HepG2 (cell line): ENCODE data around the gene COL9A3. TPM values are rescaled to one million over a fixed set of nuclear protein-coding genes. Genes with fewer than 3 reads are reported as not detected.
A peak's percentile ranks its signal among the peaks of the same experiment; 100 is the strongest.

Experiments
- EHMT2 ChIP-seq: fragments of 200-600 bp; sonication (generic); IDR thresholded peaks from 2 replicates; pipeline ENCODE4 v1.7.0; 2017; ENCODE audit warnings: antibody characterized with exemption, low read depth, low read length, borderline replicate concordance
- ESRRA ChIP-seq: sonication (generic); formaldehyde crosslinking; IDR thresholded peaks from 2 replicates; pipeline ENCODE4 v1.5.1; 2020; ENCODE audit warnings: mild to moderate bottlenecking, low read depth, missing genetic modification reagents
- IRF2 ChIP-seq: IDR thresholded peaks from 2 replicates; pipeline ENCODE4 v1.6.1; 2018; ENCODE audit warnings: missing genetic modification reagents, missing compliant biosample characterization
- KAT7 ChIP-seq: IDR thresholded peaks from 2 replicates; pipeline ENCODE4 v1.6.1; 2018; ENCODE audit warnings: borderline replicate concordance, missing compliant biosample characterization
- KDM5A ChIP-seq: fragments of 200-600 bp; sonication (generic); IDR thresholded peaks from 2 replicates; pipeline ENCODE4 v1.7.0; 2018; ENCODE audit warnings: antibody characterized with exemption, mild to moderate bottlenecking, low read length, borderline replicate concordance
- MIXL1 ChIP-seq: IDR thresholded peaks from 2 replicates; pipeline ENCODE4 v1.6.1; 2016
- POLR2A ChIP-seq, 2 experiments: IDR thresholded peaks; 2 replicates each; pipeline ENCODE4 v1.6.1; 2011; ENCODE audit warnings: low read depth in 2 of 2, low read length in 2 of 2, mild to moderate bottlenecking in 1 of 2, moderate library complexity in 1 of 2; ENCODE audit not compliant: insufficient read depth in 1 of 2
- RCOR2 ChIP-seq: IDR thresholded peaks from 2 replicates; pipeline ENCODE4 v1.6.1; 2016; ENCODE audit warnings: missing biosample characterization, missing genetic modification reagents
- ZBTB7A ChIP-seq: sonication (generic); formaldehyde crosslinking; IDR thresholded peaks from 2 replicates; pipeline ENCODE4 v1.8.0; 2022; ENCODE audit warnings: mild to moderate bottlenecking, missing genetic modification reagents
- ZC3H4 ChIP-seq: sonication (generic); formaldehyde crosslinking; IDR thresholded peaks from 2 replicates; pipeline ENCODE4 v1.4.0; 2020; ENCODE audit warnings: missing genetic modification reagents, borderline replicate concordance
- ZFP36L1 ChIP-seq: sonication (generic); formaldehyde crosslinking; IDR thresholded peaks from 2 replicates; pipeline ENCODE4 v1.8.0; 2022; ENCODE audit warnings: mild to moderate bottlenecking, missing genetic modification reagents, moderate library complexity
- ZNF20 ChIP-seq: sonication (generic); formaldehyde crosslinking; IDR thresholded peaks from 2 replicates; pipeline ENCODE4 v1.4.0; 2020; ENCODE audit warnings: mild to moderate bottlenecking, moderate library complexity, missing genetic modification reagents
- ZNF367 ChIP-seq: sonication (generic); formaldehyde crosslinking; IDR thresholded peaks from 2 replicates; pipeline ENCODE4 v1.4.0; 2020; ENCODE audit warnings: missing genetic modification reagents, borderline replicate concordance
- ZNF432 ChIP-seq: sonication (generic); formaldehyde crosslinking; IDR thresholded peaks from 2 replicates; pipeline ENCODE4 v1.5.0; 2020; ENCODE audit warnings: missing genetic modification reagents, mild to moderate bottlenecking, borderline replicate concordance
- ZNF577 ChIP-seq: sonication (generic); formaldehyde crosslinking; IDR thresholded peaks from 2 replicates; pipeline ENCODE4 v1.4.0; 2020; ENCODE audit warnings: mild to moderate bottlenecking, low read depth, missing genetic modification reagents, borderline replicate concordance
- ZNF788 ChIP-seq: sonication (generic); formaldehyde crosslinking; IDR thresholded peaks from 2 replicates; pipeline ENCODE4 v1.5.0; 2020; ENCODE audit warnings: mild to moderate bottlenecking, missing genetic modification reagents, borderline replicate concordance
- polyA plus RNA-seq, 8 experiments: library from polyadenylated mRNA; depleted of rRNA in 3 of 8; stranded (reverse) in 7 of 8; unstranded in 1 of 8; fragments of >200 nt; fragmentation: Illumina TruSeq in 4 of 8; extraction: Trizol in 4 of 8; gene quantifications; 2 replicates each; pipeline versions ENCODE4 v1.2.1 to v1.2.3, GENCODE V29; 2011 to 2016; ENCODE audit warnings: low read depth in 4 of 8, missing spikeins in 1 of 8, mixed read lengths in 1 of 8; ENCODE audit not compliant: insufficient read depth in 1 of 8
- total RNA-seq, 5 experiments: library from RNA; depleted of rRNA; stranded (reverse); fragments of >200 nt; fragmentation: Illumina TruSeq; extraction: Trizol; gene quantifications; 2 replicates each; pipeline ENCODE4 v1.2.3, GENCODE V29; 2016; ENCODE audit warnings: low read depth in 1 of 5
- TF ChIP-seq, protein P1 (sequence below): sonication (generic); formaldehyde crosslinking; IDR thresholded peaks from 2 replicates; pipeline ENCODE4 v1.4.0; 2020; ENCODE audit warnings: missing genetic modification reagents, mild to moderate bottlenecking, borderline replicate concordance
- TF ChIP-seq, protein P2 (sequence below): IDR thresholded peaks from 2 replicates; pipeline ENCODE4 v1.6.1; 2016; ENCODE audit warnings: mild to moderate bottlenecking, missing biosample characterization, missing genetic modification reagents
- TF ChIP-seq, protein P3 (sequence below), 2 experiments: sonication (generic) in 1 of 2; formaldehyde crosslinking in 1 of 2; IDR thresholded peaks; 2 replicates each; pipeline versions ENCODE4 v1.4.0 to v1.6.1; 2016 to 2020; ENCODE audit warnings: borderline replicate concordance in 1 of 2, low read depth in 1 of 2, mild to moderate bottlenecking in 1 of 2, missing genetic modification reagents in 1 of 2
- TF ChIP-seq, protein P4 (sequence below): sonication (generic); formaldehyde crosslinking; conservative IDR thresholded peaks from 2 replicates; pipeline ENCODE4 v1.4.0; 2020; ENCODE audit warnings: missing genetic modification reagents

Gene COL9A3
- total and polyA plus RNA-seq, 2 of the 13 experiments (the other 11 are each of a cell fraction or from before 2014, with no cell fraction given): 155 to 204 TPM

DNA sequence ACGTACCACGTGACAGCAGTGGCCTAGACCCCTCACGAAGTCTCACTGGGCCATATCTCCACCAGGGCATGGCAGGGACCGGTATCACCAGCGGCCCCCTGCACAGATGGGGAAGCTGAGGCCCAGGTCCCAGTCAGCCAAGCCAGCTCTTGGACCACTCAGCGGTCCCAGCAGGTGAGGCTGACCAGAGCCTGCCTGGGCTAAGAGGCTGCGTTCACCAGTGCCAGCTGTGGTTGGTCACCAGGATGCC, 23.2 kb upstream of the COL9A3 start (continued):
- no peak for TF ChIP-seq RCOR2
- no peak for TF ChIP-seq ZNF432
- TF ChIP-seq, protein P1, sequence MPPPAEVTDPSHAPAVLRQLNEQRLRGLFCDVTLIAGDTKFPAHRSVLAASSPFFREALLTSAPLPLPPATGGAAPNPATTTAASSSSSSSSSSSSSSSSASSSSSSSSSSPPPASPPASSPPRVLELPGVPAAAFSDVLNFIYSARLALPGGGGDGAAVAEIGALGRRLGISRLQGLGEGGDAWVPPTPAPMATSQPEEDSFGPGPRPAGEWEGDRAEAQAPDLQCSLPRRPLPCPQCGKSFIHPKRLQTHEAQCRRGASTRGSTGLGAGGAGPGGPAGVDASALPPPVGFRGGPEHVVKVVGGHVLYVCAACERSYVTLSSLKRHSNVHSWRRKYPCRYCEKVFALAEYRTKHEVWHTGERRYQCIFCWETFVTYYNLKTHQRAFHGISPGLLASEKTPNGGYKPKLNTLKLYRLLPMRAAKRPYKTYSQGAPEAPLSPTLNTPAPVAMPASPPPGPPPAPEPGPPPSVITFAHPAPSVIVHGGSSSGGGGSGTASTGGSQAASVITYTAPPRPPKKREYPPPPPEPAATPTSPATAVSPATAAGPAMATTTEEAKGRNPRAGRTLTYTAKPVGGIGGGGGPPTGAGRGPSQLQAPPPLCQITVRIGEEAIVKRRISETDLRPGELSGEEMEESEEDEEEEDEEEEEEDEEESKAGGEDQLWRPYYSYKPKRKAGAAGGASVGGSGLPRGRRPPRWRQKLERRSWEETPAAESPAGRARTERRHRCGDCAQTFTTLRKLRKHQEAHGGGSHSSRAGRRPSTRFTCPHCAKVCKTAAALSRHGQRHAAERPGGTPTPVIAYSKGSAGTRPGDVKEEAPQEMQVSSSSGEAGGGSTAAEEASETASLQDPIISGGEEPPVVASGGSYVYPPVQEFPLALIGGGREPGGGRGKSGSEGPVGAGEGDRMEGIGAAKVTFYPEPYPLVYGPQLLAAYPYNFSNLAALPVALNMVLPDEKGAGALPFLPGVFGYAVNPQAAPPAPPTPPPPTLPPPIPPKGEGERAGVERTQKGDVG: peak; percentile 74; the same call in 1 of the 2 replicates
- TF ChIP-seq ZNF367 (CRISPR knock-in tag): no peak
- TF ChIP-seq ZNF20 (CRISPR knock-in tag): no peak
- TF ChIP-seq ZNF788 (CRISPR knock-in tag): no peak
- 0 out of 2 replicates have a peak, but pooled peaks have one; percentile 54 for TF ChIP-seq ZBTB7A
- TF ChIP-seq IRF2 (CRISPR knock-in tag): no peak
- TF ChIP-seq, protein P2, sequence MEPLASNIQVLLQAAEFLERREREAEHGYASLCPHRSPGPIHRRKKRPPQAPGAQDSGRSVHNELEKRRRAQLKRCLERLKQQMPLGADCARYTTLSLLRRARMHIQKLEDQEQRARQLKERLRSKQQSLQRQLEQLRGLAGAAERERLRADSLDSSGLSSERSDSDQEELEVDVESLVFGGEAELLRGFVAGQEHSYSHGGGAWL: peak; percentile 77; the same call in 1 of the 2 replicates
- TF ChIP-seq KAT7 (CRISPR knock-in tag): 0 out of 2 replicates have a peak, but pooled peaks have one; percentile 16
- no peak for TF ChIP-seq KDM5A
- no peak; the same call in 1 of the 2 replicates for TF ChIP-seq ZC3H4 (CRISPR knock-in tag)
- TF ChIP-seq, protein P3, sequence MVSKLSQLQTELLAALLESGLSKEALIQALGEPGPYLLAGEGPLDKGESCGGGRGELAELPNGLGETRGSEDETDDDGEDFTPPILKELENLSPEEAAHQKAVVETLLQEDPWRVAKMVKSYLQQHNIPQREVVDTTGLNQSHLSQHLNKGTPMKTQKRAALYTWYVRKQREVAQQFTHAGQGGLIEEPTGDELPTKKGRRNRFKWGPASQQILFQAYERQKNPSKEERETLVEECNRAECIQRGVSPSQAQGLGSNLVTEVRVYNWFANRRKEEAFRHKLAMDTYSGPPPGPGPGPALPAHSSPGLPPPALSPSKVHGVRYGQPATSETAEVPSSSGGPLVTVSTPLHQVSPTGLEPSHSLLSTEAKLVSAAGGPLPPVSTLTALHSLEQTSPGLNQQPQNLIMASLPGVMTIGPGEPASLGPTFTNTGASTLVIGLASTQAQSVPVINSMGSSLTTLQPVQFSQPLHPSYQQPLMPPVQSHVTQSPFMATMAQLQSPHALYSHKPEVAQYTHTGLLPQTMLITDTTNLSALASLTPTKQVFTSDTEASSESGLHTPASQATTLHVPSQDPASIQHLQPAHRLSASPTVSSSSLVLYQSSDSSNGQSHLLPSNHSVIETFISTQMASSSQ (IDR thresholded peaks at IDR 0.05; ENCODE audit: low read depth): no peak
- TF ChIP-seq, protein P3 (CRISPR knock-in tag; IDR thresholded peaks at IDR 0.05; ENCODE audit: borderline replicate concordance): no peak
- TF ChIP-seq ESRRA: no peak
- TF ChIP-seq POLR2A (IDR thresholded peaks at IDR 0.05; ENCODE audit: insufficient read depth in 1 of 2, low read depth in 2 of 2, low read length in 2 of 2): no peak
- TF ChIP-seq, protein P4, sequence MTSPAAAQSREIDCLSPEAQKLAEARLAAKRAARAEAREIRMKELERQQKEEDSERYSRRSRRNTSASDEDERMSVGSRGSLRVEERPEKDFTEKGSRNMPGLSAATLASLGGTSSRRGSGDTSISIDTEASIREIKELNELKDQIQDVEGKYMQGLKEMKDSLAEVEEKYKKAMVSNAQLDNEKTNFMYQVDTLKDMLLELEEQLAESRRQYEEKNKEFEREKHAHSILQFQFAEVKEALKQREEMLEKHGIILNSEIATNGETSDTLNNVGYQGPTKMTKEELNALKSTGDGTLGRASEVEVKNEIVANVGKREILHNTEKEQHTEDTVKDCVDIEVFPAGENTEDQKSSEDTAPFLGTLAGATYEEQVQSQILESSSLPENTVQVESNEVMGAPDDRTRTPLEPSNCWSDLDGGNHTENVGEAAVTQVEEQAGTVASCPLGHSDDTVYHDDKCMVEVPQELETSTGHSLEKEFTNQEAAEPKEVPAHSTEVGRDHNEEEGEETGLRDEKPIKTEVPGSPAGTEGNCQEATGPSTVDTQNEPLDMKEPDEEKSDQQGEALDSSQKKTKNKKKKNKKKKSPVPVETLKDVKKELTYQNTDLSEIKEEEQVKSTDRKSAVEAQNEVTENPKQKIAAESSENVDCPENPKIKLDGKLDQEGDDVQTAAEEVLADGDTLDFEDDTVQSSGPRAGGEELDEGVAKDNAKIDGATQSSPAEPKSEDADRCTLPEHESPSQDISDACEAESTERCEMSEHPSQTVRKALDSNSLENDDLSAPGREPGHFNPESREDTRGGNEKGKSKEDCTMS (CRISPR knock-in tag): no peak
- no peak for TF ChIP-seq EHMT2
- no peak for TF ChIP-seq MIXL1 (CRISPR knock-in tag)
- TF ChIP-seq ZFP36L1 (CRISPR knock-in tag): no peak
- TF ChIP-seq ZNF577: no peak
